Epithelial cell of esophagus (primary cell): ENCODE data around the gene PSMC4.

Source experiments
- DNase-seq: peaks from one replicate; pipeline ENCODE4 v3.0.0; 2010; ENCODE audit warnings: low read depth
- H3K4me3 ChIP-seq: 2 replicates; pipeline ENCODE4 v1.5.1; 2011; ENCODE audit warnings: mild to moderate bottlenecking, low read length, control low read depth
- CTCF ChIP-seq: IDR thresholded peaks from 2 replicates; pipeline ENCODE4 v1.5.1; 2011; ENCODE audit warnings: low read depth, mild to moderate bottlenecking, low read length, control low read depth, inconsistent platforms; ENCODE audit not compliant: insufficient read depth; ENCODE audit errors: missing control alignments

The PSMC4 gene

GRCh38 chr19:39970675-39971379, at the start of gene PSMC4:
Gene PSMC4, plus strand, starts transcription at chr19:39971165. Its CDS starts 38 bp downstream, at chr19:39971203.
- peak; percentile 73 for TF ChIP-seq CTCF
- peak within 1 kb of the TSS; percentile 96 for H3K4me3 ChIP-seq
- peak; percentile 100 for DNase-seq

GRCh38 chr19:39923862-39924261, 47.1 kb upstream of the PSMC4 start:
- H3K4me3 ChIP-seq, result no peak overlapping the region
- no peak for DNase-seq
- TF ChIP-seq CTCF, result no peak

GRCh38 chr19:39924389-39924788, 46.6 kb upstream of the PSMC4 start:
- H3K4me3 ChIP-seq, result no peak overlapping the region
- TF ChIP-seq CTCF, result no peak
- DNase-seq, result no peak

GRCh38 chr19:39924952-39925351, 46.0 kb upstream of the PSMC4 start:
- no peak for DNase-seq
- no peak overlapping the region for H3K4me3 ChIP-seq
- no peak for TF ChIP-seq CTCF

GRCh38 chr19:39926170-39926760, 44.7 kb upstream of the PSMC4 start:
- H3K4me3 ChIP-seq, result no peak overlapping the region
- no peak for DNase-seq
- TF ChIP-seq CTCF, result no peak

- no peak overlapping the region for H3K4me3 ChIP-seq
- TF ChIP-seq CTCF, result no peak
- no peak for DNase-seq
Observed at GRCh38 chr19:39927076-39927475, 43.9 kb upstream of the PSMC4 start.
